T-helper 1 cell (primary cell): ENCODE results near the gene BTBD17.
"Not testable (repeated sequence)": the region's sequence is repeated elsewhere in the genome, so short reads cannot be mapped to it uniquely, and the experiment has no call there.

Source experiments
- DNase-seq, 5 donors: peaks; one replicate each; pipeline ENCODE4 v3.0.0-alpha.2; 2012 to 2020
- total RNA-seq, 4 donors: gene quantifications; one replicate each; lab custom pipeline; 2026; lab: John Stamatoyannopoulos, UW

The BTBD17 gene
- 0 to 0.27 (median 0) reads per million in 4 donors for total RNA-seq

- DNase-seq: peak in 3 of 5 donors; percentile 12 to 32 (median 15)
These were observed at the start of gene BTBD17 for GRCh38 chr17:74361230-74362068. Gene BTBD17 (minus strand): TSS chr17:74361868. CDS start chr17:74361819, 49 bp downstream.

GRCh38 chr17:74410001-74410443, 48.4 kb upstream of the BTBD17 start:
- DNase-seq: no peak

- DNase-seq: no peak
These were observed 47.1 kb upstream of the BTBD17 start for GRCh38 chr17:74408815-74409214.

- no peak for DNase-seq
These were observed 46.6 kb upstream of the BTBD17 start for GRCh38 chr17:74408262-74408661.

GRCh38 chr17:74407384-74407783, 45.7 kb upstream of the BTBD17 start:
- no peak for DNase-seq

- DNase-seq: not testable (repeated sequence)
These were observed 43.6 kb upstream of the BTBD17 start for GRCh38 chr17:74405311-74405710.

- DNase-seq: no peak
These were observed 43.1 kb upstream of the BTBD17 start for GRCh38 chr17:74404789-74405188.

- no peak for DNase-seq
These were observed 42.5 kb upstream of the BTBD17 start for GRCh38 chr17:74404218-74404617.

GRCh38 chr17:74403512-74404137, 42.0 kb upstream of the BTBD17 start:
- DNase-seq: no peak

- no peak for DNase-seq
These were observed 40.4 kb upstream of the BTBD17 start for GRCh38 chr17:74402048-74402447.

GRCh38 chr17:74396567-74396966, 34.9 kb upstream of the BTBD17 start:
- no peak for DNase-seq

- DNase-seq: no peak
These were observed 33.3 kb upstream of the BTBD17 start for GRCh38 chr17:74394977-74395376.

GRCh38 chr17:74394275-74394950, 32.7 kb upstream of the BTBD17 start:
- DNase-seq: no peak

GRCh38 chr17:74393346-74393942, 31.8 kb upstream of the BTBD17 start:
- DNase-seq: no peak

GRCh38 chr17:74392848-74393247, 31.2 kb upstream of the BTBD17 start:
- no peak for DNase-seq

- no peak for DNase-seq
These were observed 30.1 kb upstream of the BTBD17 start for GRCh38 chr17:74391771-74392170.

GRCh38 chr17:74390680-74391653, 29.3 kb upstream of the BTBD17 start:
- no peak for DNase-seq

- DNase-seq: no peak
These were observed 28.4 kb upstream of the BTBD17 start for GRCh38 chr17:74389937-74390679.

GRCh38 chr17:74389084-74389753, 27.6 kb upstream of the BTBD17 start:
- DNase-seq: no peak
